Activated CD8-positive, alpha-beta memory T cell treated with anti-CD3 and anti-CD28 coated beads, Interleukin-2, amount 50 U/mL, for 1 hour (primary cell): ENCODE data around the gene USP48.
"Not testable (repeated sequence)": the region's sequence is repeated elsewhere in the genome, so short reads cannot be mapped to it uniquely, and the experiment has no call there.

Experiments used
- DNase-seq: peaks from one replicate; pipeline ENCODE4 v3.0.0-alpha.2; 2020; ENCODE audit errors: extremely low read depth

The USP48 gene

DNA sequence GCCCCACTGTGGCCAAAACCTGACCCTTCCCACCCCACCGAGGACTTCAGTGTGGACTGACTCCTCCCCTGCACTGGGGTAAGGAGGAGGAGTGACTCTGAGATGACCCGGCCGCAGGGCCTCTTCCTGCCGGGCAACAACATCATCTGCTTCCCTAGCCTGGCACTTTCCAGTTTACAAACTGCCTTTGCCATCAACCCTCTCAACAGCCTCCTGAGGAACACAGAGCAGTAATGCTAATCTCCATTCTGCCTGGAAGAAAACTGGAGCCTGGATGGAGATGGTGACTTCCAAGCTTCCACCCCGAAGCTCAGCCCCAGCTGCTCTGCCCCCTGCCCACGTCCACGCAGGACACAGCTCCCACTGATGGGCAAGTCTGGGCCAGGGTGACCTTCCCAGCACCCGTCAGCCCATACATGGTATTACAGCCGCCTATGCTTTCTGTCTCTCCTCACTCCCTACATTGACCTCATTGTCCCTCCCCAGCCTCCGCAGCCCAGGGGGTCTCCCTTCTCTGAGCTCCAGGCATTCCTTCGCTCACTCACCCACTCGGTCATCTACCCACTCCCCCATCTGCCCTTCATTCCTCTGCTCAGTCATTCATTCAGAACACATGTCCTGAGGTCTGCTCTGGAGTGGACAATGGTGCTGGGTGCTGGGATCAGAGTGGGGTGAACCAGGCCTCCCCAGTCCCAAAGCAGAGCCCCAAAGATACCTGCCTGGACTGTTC is 148.0 kb downstream of the USP48 start:
- DNase-seq: no peak

DNA sequence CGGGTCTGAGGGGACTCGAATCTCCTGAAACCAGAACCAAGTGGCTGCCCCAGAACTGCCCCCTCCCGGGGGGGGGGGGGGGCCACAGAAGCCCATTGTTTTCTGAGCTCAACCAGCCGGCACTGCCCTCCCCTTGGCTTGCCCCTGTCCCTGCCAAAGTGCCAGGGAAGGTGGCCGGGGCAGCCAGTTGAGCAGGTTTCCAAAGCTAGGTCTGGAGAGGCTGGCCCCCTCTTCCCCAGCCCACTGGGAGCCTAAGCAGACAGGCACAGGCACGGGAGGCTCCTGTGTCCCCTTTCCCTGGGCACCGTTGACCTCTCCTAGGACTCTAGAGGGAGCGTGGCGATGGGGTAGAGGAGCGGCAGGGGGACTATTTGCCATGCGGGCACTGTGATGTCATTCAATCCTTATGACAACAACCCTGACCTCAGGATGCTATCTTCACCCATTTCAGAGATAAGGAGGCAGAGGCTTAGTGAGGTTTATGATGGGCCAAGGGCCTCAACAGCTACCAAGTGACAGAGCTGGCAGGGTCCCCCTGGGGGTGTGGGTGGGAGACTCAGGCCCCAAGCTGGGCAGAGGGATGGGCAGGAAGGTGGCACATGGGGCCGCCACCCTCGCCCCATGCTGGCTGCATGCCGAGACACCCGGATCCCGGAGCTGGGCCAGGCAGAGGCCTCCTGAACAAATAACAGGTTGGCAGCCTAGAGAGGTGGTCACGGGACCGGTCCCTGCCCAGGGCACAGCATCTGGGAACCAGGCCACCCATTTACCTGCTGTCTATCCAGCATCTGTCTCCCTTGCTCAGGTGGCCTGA is 148.8 kb downstream of the USP48 start:
- no peak for DNase-seq

DNA sequence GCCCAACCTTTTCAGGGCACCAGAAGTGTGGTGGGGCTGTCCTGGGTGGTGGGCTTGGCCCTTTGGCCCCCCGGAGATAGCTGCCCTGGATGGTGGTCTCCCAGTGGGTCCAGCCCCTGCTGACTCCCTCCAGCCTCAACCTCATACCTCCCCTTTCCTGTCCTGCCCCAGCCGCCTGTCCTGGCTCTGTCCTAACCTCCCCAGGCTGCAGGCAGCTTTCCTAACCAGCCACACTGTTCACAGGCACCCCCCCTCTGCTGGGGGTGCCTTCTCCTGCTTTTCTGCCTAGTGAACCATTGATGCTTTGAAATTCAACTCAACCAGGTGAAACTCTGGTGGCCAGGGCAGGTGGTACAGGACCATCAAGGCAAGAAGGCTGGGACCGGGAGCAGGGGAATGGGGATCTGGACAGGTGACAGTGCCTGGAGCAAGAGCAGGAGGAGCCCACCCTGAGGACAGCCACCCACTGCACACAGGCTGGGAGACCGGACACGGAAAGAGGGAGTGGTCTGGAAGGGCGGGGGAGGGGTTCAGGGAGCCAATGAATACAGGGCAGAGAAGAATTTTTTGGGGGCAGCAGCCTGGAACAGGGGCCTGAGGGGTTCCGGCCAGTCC is 149.7 kb downstream of the USP48 start:
- DNase-seq: no peak

GRCh38 chr1:21631944-21632887 is 150.7 kb downstream of the USP48 start:
- no peak for DNase-seq

- not testable (repeated sequence) for DNase-seq
Observed at GRCh38 chr1:21631590-21631943, 151.4 kb downstream of the USP48 start.

DNA sequence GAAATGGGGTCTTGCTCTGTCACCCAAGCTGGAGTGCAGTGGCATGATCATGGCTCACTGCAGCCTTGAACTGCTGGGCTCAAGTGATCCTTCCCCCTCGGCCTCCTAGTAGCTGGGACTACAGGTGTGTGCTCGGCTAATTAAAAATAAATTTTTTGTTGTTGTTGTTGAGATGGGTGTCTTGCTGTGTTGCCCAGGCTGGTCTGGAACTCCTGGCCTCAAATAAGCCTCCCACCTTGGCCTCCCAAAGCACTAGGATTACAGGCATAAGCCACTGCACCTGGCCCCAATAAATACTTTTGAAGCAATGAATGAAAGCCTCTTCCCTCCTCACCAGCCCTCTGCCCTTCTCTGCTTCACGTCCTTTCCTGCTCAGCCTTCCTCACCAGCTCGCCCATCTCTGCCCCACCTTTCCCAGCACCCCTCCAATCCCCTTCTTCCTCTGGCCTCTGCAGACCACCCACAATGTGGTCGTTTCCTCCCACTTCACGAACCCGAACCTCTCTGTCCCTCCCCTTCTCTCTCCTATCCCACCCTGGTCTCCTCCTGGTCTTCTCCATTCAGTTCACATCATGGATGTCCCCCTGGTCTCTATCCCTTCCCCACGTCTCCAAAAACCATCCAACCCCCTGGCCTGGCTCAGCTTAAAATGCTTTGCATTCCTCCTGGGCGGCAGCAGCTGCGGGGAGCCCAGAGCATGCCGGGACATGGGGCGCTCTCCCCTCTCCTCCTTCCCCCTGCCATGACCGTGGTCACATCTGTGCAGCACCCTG is 152.2 kb downstream of the USP48 start:
- no peak for DNase-seq

DNA sequence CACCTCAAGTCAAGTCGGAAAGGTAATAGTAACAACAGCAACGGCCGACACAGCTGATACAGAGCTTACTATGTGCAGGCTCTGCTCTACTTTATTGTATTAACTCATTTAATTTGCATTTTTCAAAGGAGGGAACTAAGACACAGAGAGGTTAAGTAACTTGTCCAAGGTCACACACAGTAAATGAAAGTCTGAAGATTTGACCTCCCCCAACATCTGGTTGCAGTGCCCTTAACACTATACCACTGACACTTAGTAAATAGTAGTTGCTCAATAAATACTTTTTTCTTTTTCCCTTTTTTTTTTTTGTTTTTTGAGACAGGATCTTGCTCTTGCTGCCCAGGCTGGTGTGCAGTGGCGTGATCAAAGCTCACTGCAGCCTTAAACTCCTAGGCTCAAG is 153.0 kb downstream of the USP48 start:
- DNase-seq: no peak

DNA sequence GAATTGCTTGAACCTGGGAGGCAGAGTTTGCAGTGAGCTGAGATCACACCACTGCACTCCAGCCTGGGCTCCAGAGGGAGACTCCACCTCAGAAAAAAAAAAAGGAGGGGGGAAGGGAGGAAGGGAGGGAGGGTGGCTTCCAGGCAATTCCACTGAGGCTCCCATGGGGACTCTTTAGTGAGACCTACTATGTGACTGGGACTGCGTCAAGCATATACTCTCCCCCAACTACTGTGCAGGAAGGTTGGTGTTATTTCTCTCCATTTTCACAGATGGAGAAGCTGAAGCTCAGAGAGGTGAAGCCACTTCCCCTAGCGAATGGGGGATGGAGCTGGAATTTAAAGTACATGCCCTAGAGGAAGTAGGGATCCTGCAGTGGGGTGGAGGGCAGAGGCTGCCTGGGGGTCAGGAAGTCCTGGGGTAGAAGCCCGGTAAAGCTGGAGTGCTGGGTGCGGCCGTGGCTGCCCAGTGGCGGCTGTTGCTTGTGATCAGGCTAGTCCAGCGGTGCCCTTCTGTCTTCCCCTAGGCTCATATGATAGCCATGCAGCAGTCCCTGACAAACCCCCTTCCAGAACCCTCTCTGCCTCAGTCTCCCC is 154.1 kb downstream of the USP48 start:
- DNase-seq: no peak
